ENCODE measurements around the gene SETD1B.
A peak's percentile ranks its signal among the peaks of the same experiment; 100 is the strongest.

The SETD1B gene

GRCh38 chr12:121797937-121798786, 5.6 kb upstream of the SETD1B start:
- H3K27me3 Mint-ChIP-seq, result no peaks in the 10 kb centered on the region
- H3K9me3 Mint-ChIP-seq, result no peaks in the 10 kb centered on the region
- H3K4me3 Mint-ChIP-seq, result peak overlapping the region; percentile 85
- H3K36me3 Mint-ChIP-seq (ENCODE audit: low read depth), result peaks cover 61% of the 10 kb centered on the region
- peaks cover 52% of the 10 kb centered on the region for H3K4me1 Mint-ChIP-seq (ENCODE audit: low read depth)
- DNase-seq, result no peak
- peak overlapping the region; percentile 93 for H3K27ac Mint-ChIP-seq

GRCh38 chr12:121798787-121799155, 5.0 kb upstream of the SETD1B start:
- H3K27ac Mint-ChIP-seq, result peak overlapping the region; percentile 93
- H3K36me3 Mint-ChIP-seq (ENCODE audit: low read depth), result peaks cover 62% of the 10 kb centered on the region
- H3K4me3 Mint-ChIP-seq, result peak overlapping the region; percentile 85
- H3K9me3 Mint-ChIP-seq, result no peaks in the 10 kb centered on the region
- H3K4me1 Mint-ChIP-seq (ENCODE audit: low read depth), result peaks cover 52% of the 10 kb centered on the region
- no peaks in the 10 kb centered on the region for H3K27me3 Mint-ChIP-seq
- no peak for DNase-seq

GRCh38 chr12:121799156-121799841, 4.5 kb upstream of the SETD1B start:
- peak; percentile 71 for DNase-seq
- Mint-ChIP-seq H3K4me1 (ENCODE audit: low read depth) (peaks cover 51% of the 10 kb centered on the region), H3K9me3 (no peaks in the 10 kb centered on the region), H3K27me3 (no peaks in the 10 kb centered on the region), H3K36me3 (ENCODE audit: low read depth) (peaks cover 62% of the 10 kb centered on the region), H3K27ac (peak overlapping the region; percentile 95), H3K4me3 (peak overlapping the region; percentile 85)

GRCh38 chr12:121799842-121800693, 3.7 kb upstream of the SETD1B start:
- peak; percentile 90 for DNase-seq
- peak overlapping the region; percentile 85 for H3K4me3 Mint-ChIP-seq
- peak overlapping the region; percentile 95 for H3K27ac Mint-ChIP-seq
- no peaks in the 10 kb centered on the region for H3K27me3 Mint-ChIP-seq
- no peaks in the 10 kb centered on the region for H3K9me3 Mint-ChIP-seq
- peaks cover 43% of the 10 kb centered on the region for H3K4me1 Mint-ChIP-seq (ENCODE audit: low read depth)
- peaks cover 64% of the 10 kb centered on the region for H3K36me3 Mint-ChIP-seq (ENCODE audit: low read depth)

GRCh38 chr12:121800694-121801594, 2.9 kb upstream of the SETD1B start:
- Mint-ChIP-seq H3K27ac (peak overlapping the region; percentile 99), H3K36me3 (ENCODE audit: low read depth) (peaks cover 66% of the 10 kb centered on the region), H3K4me3 (peak overlapping the region; percentile 94), H3K27me3 (no peaks in the 10 kb centered on the region), H3K9me3 (no peaks in the 10 kb centered on the region), H3K4me1 (ENCODE audit: low read depth) (peaks cover 41% of the 10 kb centered on the region)
- peak; percentile 83 for DNase-seq

- Mint-ChIP-seq H3K27me3 (no peaks in the 10 kb centered on the region), H3K27ac (peak overlapping the region; percentile 99), H3K4me1 (ENCODE audit: low read depth) (peaks cover 41% of the 10 kb centered on the region), H3K9me3 (no peaks in the 10 kb centered on the region), H3K36me3 (ENCODE audit: low read depth) (peaks cover 66% of the 10 kb centered on the region), H3K4me3 (peak overlapping the region; percentile 94)
- DNase-seq, result peak; percentile 65
Measured at GRCh38 chr12:121801595-121802484, 2.0 kb upstream of the SETD1B start.

- H3K9me3 Mint-ChIP-seq, result no peaks in the 10 kb centered on the region
- H3K27ac Mint-ChIP-seq, result peak overlapping the region; percentile 99
- DNase-seq, result no peak
- no peaks in the 10 kb centered on the region for H3K27me3 Mint-ChIP-seq
- H3K36me3 Mint-ChIP-seq (ENCODE audit: low read depth), result peaks cover 67% of the 10 kb centered on the region
- H3K4me3 Mint-ChIP-seq, result peak overlapping the region; percentile 94
- peaks cover 45% of the 10 kb centered on the region for H3K4me1 Mint-ChIP-seq (ENCODE audit: low read depth)
Measured at GRCh38 chr12:121802485-121802842, 1.3 kb upstream of the SETD1B start.

GRCh38 chr12:121802843-121803698, 738 bp upstream of the SETD1B start:
- Mint-ChIP-seq H3K9me3 (no peaks in the 10 kb centered on the region), H3K4me3 (peak overlapping the region; percentile 94), H3K4me1 (ENCODE audit: low read depth) (peaks cover 44% of the 10 kb centered on the region), H3K36me3 (ENCODE audit: low read depth) (peaks cover 68% of the 10 kb centered on the region), H3K27ac (peak overlapping the region; percentile 99), H3K27me3 (no peaks in the 10 kb centered on the region)
- DNase-seq, result peak; percentile 92

GRCh38 chr12:121804417-121805111, 755 bp downstream of the SETD1B start:
- Mint-ChIP-seq H3K4me3 (peak overlapping the region; percentile 93), H3K27me3 (no peaks in the 10 kb centered on the region), H3K27ac (peak overlapping the region; percentile 96), H3K9me3 (no peaks in the 10 kb centered on the region), H3K36me3 (ENCODE audit: low read depth) (peaks cover 69% of the 10 kb centered on the region), H3K4me1 (ENCODE audit: low read depth) (peaks cover 39% of the 10 kb centered on the region)
- peak; percentile 71 for DNase-seq

- Mint-ChIP-seq H3K4me1 (ENCODE audit: low read depth) (peaks cover 45% of the 10 kb centered on the region), H3K27ac (peak overlapping the region; percentile 96), H3K27me3 (no peaks in the 10 kb centered on the region), H3K4me3 (peak overlapping the region; percentile 93), H3K9me3 (no peaks in the 10 kb centered on the region), H3K36me3 (ENCODE audit: low read depth) (peaks cover 76% of the 10 kb centered on the region)
- DNase-seq, result peak; percentile 52
Measured at GRCh38 chr12:121805171-121806008, 1.6 kb downstream of the SETD1B start.

GRCh38 chr12:121806009-121806545, 2.3 kb downstream of the SETD1B start:
- H3K9me3 Mint-ChIP-seq, result no peaks in the 10 kb centered on the region
- H3K27ac Mint-ChIP-seq, result peak overlapping the region; percentile 94
- DNase-seq, result no peak
- H3K27me3 Mint-ChIP-seq, result no peaks in the 10 kb centered on the region
- peaks cover 80% of the 10 kb centered on the region for H3K36me3 Mint-ChIP-seq (ENCODE audit: low read depth)
- peak overlapping the region; percentile 93 for H3K4me3 Mint-ChIP-seq
- H3K4me1 Mint-ChIP-seq (ENCODE audit: low read depth), result peaks cover 52% of the 10 kb centered on the region
